NCI-H2029 treated with DMSO at 0.1 percent for 48 hours (cell line): ENCODE measurements around the gene ELMO2.

Source experiments
- DNase-seq: peaks from one replicate; lab custom pipeline; 2025; lab: John Stamatoyannopoulos, UW

The ELMO2 gene

DNA sequence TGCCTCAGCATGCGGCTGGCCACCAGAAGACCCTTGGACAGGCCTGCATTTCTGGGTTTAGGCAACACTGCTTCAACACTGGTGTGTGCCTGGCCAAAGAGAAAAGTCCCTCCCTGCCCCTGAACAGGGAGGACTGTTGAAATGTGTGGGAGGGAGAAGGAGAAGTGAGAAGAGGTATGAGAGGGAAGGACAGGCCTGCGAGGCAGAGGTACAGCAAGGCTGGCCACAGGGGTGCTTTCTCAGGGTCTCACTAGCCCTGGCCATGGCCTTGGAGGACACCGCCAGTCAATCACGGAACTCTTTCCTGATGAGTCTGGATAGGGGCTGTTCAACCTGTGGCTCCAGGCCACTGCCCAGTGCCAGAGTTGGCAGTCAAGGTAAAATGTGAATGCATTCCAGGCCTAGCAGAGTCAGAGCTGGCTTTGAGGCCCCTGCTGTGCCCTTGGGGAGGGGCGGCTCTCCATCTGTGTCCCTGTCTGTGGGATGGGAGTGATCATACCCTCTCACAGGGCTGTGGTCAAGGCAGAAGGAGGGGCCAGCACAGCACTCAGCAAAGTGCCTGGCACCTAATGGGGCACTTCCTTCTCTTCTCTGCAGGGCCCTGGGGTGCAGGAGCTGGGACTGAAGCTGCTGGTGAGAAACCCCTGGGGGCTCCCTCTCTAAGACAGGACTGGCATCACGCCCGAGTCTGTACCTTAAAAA lies 54.9 kb downstream of the ELMO2 start:
- DNase-seq, result no peak

DNA sequence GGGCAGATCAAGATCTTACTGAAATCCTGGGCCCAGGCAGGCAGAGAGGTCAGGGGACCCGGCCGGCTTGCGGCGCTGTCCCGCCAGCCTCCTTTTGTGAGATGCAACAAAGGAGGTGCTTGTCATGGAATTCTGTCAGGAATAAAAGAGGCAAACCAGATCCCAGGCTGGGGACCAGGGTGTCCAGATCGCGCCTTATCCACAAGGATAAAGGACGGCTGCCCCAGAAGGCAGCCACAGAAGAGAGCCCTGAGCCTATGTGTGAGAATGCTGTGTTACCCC lies 55.5 kb downstream of the ELMO2 start:
- no peak for DNase-seq

DNA sequence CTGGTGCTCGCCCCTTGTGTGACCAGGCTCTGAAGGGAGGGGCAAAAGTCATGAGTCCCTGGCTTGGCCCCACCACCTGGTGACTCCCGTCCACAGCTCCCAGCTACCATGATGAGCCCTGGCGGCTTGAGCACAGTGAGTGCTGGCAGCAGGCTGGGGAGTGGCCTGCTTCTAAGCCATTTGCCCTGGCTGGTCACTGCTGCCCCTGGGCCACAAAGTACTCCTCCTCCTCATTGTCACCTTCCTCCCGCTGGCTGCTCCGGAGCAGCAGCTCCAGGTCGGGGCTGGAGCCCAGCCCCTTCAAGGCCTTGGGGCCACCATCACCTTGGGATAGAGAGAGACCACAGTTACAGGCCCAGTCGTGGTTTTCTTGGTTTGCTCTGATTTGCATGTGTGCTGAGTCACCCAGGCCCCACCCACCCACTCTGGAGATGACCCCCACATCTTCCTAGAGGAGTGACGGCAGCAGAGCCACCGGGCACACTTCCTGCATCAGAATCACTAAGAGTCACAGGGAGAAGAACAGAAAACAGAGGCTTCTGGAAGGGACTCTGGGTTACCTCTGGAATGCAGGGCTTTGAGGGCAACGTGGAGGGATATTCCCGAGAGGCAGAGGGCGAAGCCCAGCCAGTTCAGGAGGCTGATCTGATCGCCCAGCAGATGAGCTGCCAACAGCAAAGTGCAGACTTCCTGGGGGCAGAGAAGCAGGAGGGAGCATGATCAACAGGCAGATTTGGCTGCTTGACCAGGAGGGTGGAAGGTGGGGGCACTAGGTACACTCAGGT lies 56.0 kb downstream of the ELMO2 start:
- no peak for DNase-seq

DNA sequence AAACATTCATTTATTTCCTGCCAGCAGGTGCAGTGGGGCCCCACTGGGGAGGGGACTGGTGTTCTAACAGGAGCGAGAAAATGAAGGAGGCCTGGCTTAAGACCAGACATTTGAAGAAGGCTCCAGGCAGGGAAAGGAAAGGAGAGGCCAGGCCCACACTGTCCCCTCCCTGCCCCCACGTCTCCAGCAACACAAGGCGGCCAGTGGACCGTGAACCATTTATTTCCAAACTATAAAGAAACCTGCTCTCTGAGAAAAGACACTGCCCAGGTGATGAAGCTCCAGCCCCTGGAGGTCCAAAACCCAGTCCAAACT lies 56.7 kb downstream of the ELMO2 start:
- DNase-seq, result peak; percentile 75

DNA sequence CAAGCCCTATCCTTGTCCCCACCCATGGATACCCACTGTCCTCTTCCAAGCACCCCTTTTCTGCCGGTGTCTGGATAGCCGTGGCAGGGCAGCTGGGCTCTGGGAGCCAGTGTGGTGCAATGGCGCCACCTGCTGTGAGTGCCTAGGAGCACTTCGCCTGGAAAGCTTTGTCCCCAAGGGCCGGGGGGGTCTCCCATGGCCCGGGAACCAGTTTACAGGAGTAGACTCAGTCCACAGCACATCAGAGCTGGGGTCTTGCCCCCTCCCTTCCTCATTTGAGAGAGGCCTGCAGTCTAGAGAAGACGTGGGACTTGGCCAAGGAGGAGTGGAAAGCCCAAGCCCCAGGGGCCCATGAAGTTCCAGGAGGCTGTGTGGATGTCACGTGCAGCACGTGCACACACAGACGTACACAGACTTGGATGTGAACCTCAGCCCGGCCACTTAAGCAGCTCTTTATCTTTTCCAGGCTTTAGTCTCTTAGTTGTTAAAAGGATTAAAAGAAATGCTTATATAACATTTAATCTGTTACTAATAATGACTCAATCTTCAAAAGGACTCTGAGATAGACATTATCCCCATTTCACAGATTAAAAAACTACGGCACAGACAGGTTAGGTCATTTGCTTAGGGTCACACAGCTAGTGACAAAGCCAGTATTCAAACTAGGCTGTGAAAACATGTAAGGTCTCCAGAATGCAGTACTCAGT lies 57.2 kb downstream of the ELMO2 start:
- no peak for DNase-seq

DNA sequence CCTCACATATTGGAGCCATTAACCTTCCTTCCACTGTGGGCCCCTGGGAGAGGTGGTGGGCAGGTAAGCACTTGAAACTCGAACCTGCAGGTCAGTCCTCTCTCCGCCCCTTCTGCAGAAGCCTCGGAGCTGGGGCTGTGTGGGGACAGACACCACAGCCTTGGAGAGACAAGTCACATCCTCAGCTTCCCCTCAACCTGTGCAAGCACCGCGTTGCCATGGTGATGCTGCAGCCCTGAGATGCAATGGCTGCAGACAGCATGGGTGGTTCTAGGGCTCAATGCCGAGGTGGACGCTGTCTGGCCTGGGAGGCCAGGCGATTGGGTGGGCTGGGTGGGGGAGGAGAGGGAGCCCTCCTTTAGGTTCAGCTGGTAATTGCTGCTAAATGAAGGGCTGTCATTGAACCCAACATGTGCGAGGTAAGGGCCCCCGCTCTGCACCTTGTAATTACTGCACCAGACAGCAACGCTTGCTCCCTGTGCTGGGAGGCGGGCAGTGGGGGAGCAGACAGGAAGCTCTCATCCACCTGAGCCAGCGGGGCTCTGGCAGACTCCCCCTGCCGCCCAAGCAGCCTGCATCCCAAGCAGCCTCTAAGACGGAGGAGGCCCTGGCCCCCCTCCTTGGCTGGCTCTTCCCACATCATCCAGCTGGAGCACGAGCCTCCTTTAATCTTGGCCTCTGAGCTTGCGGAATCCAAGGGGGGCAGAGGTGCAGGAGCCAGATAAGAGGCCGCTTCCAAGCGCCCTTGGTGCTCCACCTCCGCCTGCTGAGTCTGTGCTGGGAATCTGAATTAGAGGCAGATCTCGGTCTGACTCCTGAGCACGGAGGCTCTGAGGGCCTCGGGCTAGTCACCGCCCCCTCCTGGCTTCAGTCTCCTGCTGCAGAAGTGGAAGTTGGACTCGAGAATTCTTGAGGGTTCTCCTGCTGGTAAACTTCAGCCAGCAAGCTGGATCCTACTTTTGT lies 58.3 kb downstream of the ELMO2 start:
- no peak for DNase-seq

DNA sequence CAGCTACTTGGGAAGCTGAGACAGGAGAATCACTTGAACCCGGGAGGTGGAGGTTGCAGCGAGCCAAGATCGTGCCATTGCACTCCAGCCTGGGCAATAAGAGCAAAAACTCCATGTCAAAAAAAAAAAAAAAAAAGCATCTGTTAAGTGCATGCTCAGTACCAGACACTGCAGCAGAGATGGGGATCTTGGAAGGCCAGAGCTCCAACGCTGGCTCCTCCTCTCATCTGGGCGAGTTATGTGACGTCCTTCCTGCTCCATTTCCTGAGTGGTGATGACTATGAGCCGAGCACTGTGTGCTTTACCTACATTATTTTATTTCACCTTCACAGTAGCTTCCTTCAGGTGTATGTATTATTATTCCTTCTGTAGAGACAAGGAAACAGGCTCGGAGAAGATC lies 59.6 kb downstream of the ELMO2 start:
- DNase-seq, result no peak

DNA sequence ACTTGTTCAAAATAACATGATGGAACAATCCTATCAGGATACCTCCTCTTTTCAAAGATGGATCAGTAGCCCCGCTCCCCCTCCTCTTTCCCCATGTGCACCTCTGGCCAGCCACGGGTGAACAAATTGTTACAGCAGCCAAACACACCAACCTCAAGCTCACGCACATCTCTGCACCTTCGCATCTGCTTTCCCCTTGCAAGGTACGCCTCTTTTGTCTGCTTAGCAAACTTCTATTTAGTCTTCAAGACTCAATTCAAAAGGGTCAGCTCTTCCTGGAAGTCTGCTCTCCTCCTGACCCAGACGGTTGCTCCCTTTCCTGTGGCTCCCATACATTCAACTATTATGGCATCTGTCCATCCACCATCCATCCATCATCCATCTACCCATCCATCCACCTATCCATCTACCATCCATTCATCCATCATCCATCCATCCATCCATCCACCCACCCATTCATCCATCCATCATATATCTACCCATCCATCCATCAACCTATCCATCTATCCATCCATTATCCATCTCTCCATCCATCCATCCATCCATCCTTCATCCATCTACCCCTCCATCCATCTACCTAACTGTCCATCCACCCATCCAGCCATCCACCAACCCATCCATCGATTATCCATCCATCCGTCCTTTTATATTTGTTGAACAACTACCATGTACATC lies 61.8 kb downstream of the ELMO2 start:
- no peak for DNase-seq

DNA sequence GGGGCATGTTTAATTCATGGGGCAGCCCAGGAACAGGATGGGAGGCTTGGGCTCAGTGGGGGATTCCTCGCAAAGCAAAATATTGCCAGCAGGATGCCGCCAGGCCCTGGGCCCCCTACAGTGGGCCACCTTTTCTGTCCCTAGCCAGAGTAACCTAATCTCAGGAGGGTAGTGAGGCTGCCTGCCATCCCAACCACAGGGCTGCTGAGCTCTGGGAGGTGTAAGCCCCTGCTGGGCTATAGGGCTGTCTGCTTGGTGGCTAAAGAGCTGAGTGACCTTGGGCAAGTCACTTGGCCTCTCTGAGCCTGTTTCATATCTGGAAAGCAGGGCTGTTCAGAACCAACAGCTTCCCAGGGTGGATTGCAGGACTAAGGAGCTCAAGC lies 62.4 kb downstream of the ELMO2 start:
- DNase-seq, result no peak

DNA sequence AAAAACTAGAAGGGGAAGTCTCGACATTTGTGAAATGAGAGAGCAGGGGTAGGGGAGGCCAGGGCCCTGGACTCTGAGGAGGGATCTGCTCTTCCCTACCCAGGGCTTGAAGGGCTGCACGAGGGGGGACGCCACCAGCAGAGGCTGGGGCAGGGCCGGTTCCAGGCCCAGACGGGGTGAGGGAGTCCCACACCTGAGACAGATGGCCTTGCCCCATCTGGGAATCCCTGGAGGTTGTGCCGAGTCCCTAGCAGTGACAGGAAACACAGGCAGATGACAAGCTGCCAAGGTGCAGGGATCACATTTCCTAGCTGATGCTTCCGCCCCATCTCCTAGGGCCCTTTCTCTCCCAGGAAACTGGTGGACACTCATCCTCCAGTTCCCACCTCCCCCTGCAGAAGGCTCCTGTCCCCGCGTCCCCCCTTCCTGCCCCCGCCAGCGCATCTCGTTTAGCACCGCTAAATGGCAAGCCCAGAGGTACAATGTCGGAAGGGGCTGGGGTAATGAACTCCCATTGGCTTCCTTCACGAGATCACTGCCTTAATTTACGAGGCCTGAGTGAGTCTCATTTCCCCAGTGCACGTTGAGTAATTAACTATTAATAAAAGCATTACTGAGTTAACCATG lies 63.0 kb downstream of the ELMO2 start:
- DNase-seq, result no peak

DNA sequence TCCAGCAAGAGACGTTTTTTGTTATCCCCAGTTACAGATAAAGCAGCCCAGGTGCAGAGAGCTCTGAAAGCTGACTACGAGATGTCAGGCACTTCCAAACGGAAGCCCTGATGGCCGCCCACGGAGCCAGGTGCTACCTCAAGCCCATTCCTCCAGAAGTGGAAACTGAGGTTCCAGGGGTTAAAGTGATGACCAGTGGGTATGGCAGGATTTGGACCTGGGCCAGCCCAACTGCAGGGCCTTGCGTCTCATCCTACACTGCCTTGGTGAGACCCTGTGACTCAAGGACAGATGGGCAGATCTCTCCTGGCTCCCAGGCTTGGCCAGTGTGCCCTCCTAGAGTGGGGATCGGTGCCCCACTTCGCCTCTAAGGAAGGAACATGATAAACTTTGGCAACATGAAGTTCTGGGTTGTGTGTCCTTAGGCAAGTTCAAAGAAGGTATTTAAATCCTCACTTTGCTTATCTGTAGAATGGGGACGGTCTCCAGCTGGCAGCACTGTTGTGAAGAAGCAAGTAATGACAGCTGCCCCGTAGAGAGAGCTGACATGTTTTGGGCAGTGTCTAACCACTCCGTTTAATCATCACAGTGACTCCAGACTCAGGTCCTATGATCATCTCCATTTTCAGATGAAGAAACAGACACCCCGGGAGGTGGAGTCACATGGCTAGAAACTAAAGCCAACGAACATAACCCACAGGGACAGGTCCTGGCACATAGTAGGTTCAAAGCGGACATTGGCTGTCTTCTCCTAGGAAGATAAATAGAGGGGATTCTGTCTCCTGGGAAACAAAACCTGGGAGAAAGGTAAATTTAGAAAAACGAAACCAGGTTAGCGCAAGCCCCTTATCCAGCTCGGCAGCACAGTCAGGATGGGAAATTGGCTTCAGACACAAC lies 63.7 kb downstream of the ELMO2 start:
- no peak for DNase-seq

DNA sequence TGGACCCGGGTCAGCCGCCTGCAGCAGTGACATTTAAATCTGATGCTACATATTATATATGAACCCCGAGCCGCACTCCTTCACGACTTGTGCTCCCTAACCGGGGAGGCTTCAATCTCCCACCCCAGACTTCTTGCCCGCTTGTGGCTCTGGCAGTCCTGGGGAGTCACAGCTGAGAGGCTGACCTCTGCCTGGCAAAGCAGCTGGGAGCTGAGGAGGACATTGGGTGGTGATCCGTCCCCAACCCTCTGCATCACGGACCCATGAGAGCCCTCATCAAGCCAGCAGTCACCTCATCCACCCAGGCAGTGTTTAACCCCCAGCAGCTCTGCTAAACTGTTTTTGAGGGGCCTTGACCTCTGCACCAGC lies 64.4 kb downstream of the ELMO2 start:
- DNase-seq, result no peak

DNA sequence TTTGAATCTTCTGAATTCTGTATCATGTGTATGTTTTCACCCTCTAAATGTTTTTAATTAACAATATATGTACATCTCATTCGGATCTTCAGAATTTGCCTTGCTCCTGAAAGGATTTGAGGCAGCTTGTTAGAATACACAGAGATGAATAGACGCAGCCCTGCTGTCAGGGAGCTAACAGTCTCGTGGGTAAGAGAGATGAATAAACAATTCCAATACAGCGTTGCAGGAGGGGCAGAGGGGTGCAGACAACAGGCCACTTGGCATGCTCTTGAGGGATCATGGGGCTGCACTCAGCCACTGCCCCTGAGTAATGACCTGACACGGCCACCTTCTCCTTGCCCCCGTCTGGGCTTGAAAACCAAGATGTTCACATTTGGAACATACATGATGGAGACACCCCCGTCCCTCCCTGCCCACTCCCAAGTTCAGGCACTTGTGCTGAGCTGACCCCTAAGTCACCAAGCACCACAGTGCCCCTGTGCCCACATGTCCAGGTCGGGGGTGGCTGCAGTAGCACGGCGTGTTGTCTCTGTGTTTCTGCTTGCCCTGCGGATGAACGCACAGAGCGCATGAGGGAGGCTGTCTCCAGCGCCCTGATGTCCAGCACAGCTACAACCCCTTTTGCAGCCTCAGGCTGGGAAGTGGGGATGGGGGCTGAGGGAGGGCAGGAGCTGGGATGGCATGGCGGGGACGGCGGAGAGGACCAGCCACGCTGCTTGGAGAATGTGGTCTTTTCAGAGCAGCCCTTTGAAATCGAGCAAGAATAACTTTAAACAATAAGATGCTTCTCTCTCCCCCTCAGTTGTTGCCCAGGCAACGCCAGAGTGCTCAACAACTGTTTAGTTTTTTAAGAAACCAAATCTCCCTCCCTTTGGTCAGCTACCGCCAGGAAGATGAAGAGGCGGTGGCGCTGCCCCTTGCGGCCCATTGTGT lies 65.1 kb downstream of the ELMO2 start:
- DNase-seq, result no peak

DNA sequence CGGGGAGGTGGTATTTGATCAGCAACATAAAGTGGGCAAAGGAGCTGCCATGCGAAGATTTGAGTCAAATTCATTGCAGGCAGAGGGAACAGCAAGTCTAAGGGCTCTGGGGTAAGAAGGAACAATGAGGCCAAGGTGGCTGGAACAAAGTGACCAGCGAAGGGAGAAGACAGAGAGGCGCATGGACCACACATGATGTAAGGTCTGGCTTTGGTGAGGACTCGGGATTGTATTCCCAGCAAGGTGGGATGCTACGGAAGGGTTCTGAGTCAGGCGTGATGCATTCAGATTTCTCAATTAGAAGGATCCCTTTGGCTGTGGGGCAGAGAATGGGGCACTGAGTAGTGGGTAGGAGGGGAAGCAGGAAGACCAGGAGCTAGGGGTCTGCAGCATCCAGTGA lies 67.4 kb downstream of the ELMO2 start:
- no peak for DNase-seq

DNA sequence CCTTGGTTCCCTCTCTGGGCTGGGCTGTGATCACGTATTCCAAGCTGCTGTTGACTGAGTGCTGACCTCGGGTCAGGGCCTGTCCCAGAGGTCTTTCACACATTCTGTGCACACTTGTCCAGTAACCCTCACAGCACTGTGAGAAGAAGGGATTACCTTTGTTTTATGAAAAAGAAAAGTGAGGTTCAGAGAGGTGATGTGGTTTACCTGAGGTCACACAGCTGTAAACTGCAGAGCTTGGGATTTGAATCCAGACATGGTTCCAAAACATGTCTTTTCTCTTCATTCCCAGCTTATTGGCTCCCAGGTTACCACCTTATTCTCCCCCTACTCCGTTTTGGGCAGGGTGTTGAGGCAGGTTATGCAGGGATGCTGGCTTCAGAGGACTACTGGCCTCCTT lies 69.7 kb downstream of the ELMO2 start:
- no peak for DNase-seq

DNA sequence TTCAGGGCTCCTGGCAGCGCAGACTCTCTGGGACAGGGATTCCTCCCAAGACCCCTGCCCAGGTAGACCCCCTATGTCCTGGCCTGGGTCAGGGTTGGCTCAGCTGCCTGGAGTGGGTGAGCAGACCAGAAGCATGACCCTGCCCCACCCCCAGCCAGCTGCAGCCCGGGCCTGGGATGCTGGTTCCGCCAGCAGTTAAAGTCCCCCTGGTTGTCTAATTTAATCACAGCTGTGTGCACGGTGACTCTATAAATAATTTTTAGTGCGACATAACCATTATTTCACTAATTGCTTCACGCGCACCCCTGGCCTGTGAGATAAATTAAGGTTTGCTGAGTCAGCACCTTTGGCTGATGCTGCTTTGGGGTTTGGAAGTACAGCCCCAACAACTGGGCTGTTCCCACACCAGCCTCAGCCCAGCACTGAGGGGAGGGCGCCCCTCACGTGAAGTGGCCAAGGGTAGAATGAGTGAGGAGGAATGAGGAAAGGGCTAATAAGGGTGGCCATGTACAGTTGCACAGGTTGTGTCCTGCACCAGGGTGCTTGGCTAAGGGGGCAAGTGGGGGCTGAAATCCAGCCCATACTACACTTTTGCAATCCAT lies 72.0 kb downstream of the ELMO2 start:
- DNase-seq, result no peak

DNA sequence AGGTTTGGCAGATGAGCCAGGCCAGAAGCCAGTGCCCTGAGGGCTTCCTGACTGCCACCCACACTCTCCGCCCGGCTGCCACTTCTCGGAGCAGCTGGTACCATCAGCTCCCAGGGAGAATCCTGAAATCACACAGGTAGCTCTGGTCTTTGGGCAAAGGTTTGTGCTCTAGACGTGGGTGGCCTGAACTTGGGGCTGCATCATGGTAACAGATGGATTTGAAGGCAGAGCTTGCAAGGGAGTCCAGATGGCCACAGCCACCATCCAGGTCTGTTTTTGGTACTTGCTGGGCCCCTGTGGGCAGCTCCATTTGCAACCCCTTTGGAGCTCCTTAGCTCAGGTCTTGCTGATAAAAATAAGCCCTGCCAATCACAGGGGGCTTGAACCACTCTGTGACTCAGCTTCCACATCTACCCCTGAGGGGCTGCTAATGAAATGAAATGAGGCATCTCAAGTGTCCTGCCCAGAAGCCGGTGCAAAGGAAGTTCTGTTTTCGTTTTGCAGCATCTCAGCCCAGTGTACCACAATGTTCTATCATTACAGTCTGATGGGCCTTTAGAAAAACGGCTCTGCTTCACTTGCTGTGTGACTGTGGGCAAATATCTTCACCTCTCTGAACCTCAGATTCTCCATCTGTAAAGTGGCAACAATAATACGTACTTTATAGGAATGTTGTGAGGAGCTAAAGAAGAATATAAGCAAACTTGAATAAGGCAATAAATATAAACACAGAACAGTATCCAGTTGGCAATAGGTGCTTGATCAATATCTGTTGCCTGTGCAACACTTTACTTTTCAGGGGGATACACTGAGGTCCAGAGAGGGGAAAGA lies 73.0 kb downstream of the ELMO2 start:
- DNase-seq, result no peak
